Measurements from ENCODE around the gene RHOA.

The RHOA gene

GRCh38 chr3:49352890-49353421, 58.8 kb downstream of the RHOA start:
- TF ChIP-seq, protein P1, sequence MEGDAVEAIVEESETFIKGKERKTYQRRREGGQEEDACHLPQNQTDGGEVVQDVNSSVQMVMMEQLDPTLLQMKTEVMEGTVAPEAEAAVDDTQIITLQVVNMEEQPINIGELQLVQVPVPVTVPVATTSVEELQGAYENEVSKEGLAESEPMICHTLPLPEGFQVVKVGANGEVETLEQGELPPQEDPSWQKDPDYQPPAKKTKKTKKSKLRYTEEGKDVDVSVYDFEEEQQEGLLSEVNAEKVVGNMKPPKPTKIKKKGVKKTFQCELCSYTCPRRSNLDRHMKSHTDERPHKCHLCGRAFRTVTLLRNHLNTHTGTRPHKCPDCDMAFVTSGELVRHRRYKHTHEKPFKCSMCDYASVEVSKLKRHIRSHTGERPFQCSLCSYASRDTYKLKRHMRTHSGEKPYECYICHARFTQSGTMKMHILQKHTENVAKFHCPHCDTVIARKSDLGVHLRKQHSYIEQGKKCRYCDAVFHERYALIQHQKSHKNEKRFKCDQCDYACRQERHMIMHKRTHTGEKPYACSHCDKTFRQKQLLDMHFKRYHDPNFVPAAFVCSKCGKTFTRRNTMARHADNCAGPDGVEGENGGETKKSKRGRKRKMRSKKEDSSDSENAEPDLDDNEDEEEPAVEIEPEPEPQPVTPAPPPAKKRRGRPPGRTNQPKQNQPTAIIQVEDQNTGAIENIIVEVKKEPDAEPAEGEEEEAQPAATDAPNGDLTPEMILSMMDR (IDR thresholded peaks at IDR 0.05): no peak

DNA sequence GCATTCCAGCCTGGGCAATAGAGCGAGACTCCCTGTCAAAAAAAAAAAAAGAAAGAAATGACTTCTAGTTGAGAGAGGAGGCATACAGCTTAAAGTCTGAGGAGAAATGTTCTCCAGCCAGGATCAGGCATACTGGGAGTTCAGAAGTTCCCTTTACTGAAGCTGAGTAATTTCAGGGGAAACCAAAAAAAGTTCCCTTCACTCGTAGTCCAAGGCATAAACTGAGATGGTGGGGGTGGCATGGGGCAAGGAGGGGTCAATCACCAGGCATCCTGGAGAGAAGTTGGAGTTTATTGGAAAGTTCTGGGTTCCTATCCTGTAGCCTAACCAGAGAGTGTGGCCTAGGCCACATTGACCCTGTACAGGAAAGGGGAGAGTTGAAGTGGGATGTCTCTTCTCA, 59.5 kb downstream of the RHOA start:
- TF ChIP-seq, protein P1 (IDR thresholded peaks at IDR 0.05): no peak

DNA sequence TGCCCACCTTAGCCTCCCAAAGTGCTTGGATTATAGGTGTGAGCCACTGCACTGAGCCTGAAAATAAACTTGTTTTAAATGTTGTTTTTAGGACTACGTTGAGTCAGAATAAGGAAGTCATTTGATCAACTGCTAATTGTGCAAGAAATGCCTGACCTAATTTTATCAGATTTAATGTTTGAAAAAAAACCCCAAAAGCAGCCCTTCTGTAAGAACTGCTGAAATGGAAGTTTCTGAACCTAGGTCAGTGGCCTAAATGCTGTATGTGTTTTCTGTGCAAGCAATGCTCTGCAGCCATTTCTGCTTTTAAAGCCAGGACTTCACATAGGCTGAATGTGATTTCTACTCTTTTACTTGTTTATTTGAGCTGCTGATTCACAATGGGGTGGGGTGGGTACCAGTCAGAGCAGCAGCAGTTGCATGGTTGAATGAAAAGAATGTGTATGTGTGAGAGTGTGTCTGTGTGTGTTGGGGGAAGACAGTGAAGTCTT, 60.2 kb downstream of the RHOA start:
- TF ChIP-seq, protein P1 (IDR thresholded peaks at IDR 0.05): no peak

- TF ChIP-seq, protein P1 (IDR thresholded peaks at IDR 0.05): no peak
Measured at GRCh38 chr3:49349348-49350114, 62.2 kb downstream of the RHOA start.

GRCh38 chr3:49346797-49347251, 65.0 kb downstream of the RHOA start:
- TF ChIP-seq, protein P1 (IDR thresholded peaks at IDR 0.05): no peak

DNA sequence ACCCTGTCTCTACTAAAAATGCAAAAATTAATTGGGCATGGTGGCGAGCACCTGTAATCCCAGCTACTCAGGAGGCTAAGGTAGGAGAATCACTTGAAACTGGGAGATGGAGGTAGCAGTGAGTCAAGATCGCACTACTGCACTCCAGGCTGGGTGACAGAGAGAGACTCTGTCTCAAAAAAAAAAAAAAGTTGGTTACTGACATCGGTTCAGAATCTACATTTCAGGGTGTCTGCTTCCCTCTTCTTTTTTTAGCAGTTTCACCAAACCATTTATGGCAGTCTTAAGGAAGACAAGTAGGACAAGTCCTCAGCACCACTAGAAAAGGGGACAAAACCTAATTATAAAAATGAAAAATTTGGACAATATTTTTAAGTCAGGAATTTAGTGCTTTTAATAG, 68.6 kb downstream of the RHOA start:
- TF ChIP-seq, protein P1 (IDR thresholded peaks at IDR 0.05): no peak

DNA sequence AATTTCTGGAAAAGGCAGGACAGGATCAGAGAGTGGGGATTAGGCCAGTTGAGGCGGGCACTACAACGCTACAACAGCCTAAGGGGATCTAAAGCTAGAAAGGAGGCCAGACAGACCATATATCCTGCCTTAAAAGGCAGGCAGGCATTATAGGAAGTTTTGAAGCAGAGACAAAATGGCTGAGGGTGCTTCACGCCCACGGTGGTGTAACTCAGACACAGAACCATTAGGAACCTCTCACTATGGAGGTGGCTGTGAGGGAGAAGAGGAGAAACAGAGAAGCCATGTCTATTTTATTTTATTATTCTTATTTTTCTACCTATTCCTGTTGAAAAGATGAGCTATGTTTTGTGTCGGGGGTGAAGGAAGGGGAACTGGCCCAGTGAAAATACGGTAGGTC, 69.8 kb downstream of the RHOA start:
- TF ChIP-seq, protein P1 (IDR thresholded peaks at IDR 0.05): no peak
